HCT116 (cell line): ENCODE measurements around the gene CAMP. TPM values are rescaled to one million over a fixed set of nuclear protein-coding genes. Genes with fewer than 3 reads are reported as not detected.

ENCODE experiments used
- ATAC-seq: fragments of 200-7000 bp; cut with Tn5 transposase; 2 replicates; pipeline ENCODE4 v1.9.1; 2020; ENCODE audit warnings: mild to moderate bottlenecking, moderate library complexity
- BruUV-seq: library from RNA; stranded (reverse); fragments of 400-500 nt; replicated peaks from 2 replicates; lab custom pipeline; 2021; lab: Mats Ljungman, UMichigan
- CTCF ChIA-PET: fragments of 300-600 bp; sonication (Branson Sonifier 250); formaldehyde crosslinking; loops from one replicate; lab custom pipeline; 2021; ENCODE audit warnings: antibody characterized with exemption; lab: Charles Lee
- POLR2A ChIA-PET: fragments of 300-600, 350-600 bp; sonication (Branson Sonifier 250); formaldehyde crosslinking; loops from one replicate; lab custom pipeline; 2021; ENCODE audit warnings: antibody characterized with exemption; lab: Charles Lee
- RAD21 ChIA-PET, 2 experiments: fragments of 300-600 bp; sonication (Branson Sonifier 250); formaldehyde crosslinking; loops; one replicate each; lab custom pipeline; 2023; ENCODE audit warnings: low total read pairs in 2 of 2; ENCODE audit not compliant: uncharacterized antibody in 2 of 2, unreplicated experiment in 2 of 2, low non-redundant PET in 1 of 2; lab: Charles Lee
- DNase-seq: peaks from one replicate; pipeline ENCODE4 v3.0.0-alpha.2; 2010; ENCODE audit warnings: low read depth, low spot score
- H2AFZ ChIP-seq: fragments of 200-600 bp; shearing (Covaris generic), sonication (generic); 2 replicates; pipeline ENCODE4 v1.6.1; 2017; ENCODE audit warnings: low read depth, mixed run types, mixed read lengths, antibody characterized with exemption, low read length; ENCODE audit not compliant: poor library complexity, severe bottlenecking
- H3K27ac ChIP-seq: 2 replicates; pipeline ENCODE4 v1.5.1; 2012; ENCODE audit warnings: low read depth, low read length
- H3K27me3 ChIP-seq: fragments of 200-600 bp; sonication (generic); 2 replicates; pipeline ENCODE4 v1.6.1; 2016; ENCODE audit warnings: mixed run types, low read length, mixed read lengths; ENCODE audit not compliant: insufficient read depth
- H3K36me3 ChIP-seq, 2 experiments: fragments of 200-500 bp in 1 of 2; fragments of 200-600 bp in 1 of 2; sonication (Bioruptor generic) in 1 of 2; sonication (generic) in 1 of 2; 2 replicates each; pipeline versions ENCODE4 v1.5.1 to v1.6.1; 2014 to 2016; ENCODE audit warnings: low read length in 2 of 2, inconsistent platforms in 1 of 2, mixed read lengths in 1 of 2, mixed run types in 1 of 2; ENCODE audit not compliant: insufficient read depth in 2 of 2, control insufficient read depth in 1 of 2
- H3K4me1 ChIP-seq, 2 experiments: fragments of 200-600 bp in 1 of 2; sonication (generic) in 1 of 2; 2 replicates each; pipeline versions ENCODE4 v1.5.1 to v1.6.1; 2012 to 2017; ENCODE audit warnings: low read length in 2 of 2, inconsistent platforms in 1 of 2, mild to moderate bottlenecking in 1 of 2, mixed read lengths in 1 of 2, mixed run types in 1 of 2, moderate library complexity in 1 of 2; ENCODE audit not compliant: insufficient read depth in 2 of 2, control insufficient read depth in 1 of 2
- H3K4me2 ChIP-seq: fragments of 200-600 bp; sonication (generic); 2 replicates; pipeline ENCODE4 v1.6.1; 2017; ENCODE audit warnings: mixed run types, low read length, mixed read lengths
- H3K4me3 ChIP-seq, 2 experiments: fragments of 200-600 bp in 1 of 2; sonication (generic) in 1 of 2; replicated peaks in 1 of 2; 2 replicates each; pipeline ENCODE4 v1.5.1; 2011 to 2016; ENCODE audit warnings: low read length in 2 of 2, control low read depth in 1 of 2, low read depth in 1 of 2, mild to moderate bottlenecking in 1 of 2, mixed read lengths in 1 of 2, mixed run types in 1 of 2
- H3K79me2 ChIP-seq: fragments of 200-600 bp; sonication (generic); 2 replicates; pipeline ENCODE4 v1.6.1; 2017; ENCODE audit warnings: mild to moderate bottlenecking, mixed run types, low read length, moderate library complexity, mixed read lengths; ENCODE audit not compliant: insufficient read depth
- H3K9ac ChIP-seq: fragments of 200-600 bp; sonication (generic); 2 replicates; pipeline ENCODE4 v1.6.1; 2016; ENCODE audit warnings: low read length, mixed read lengths
- H3K9me2 ChIP-seq: fragments of 200-600 bp; sonication (generic), shearing (Covaris generic); 2 replicates; pipeline ENCODE4 v1.6.1; 2017; ENCODE audit warnings: mixed run types, mild to moderate bottlenecking, moderate library complexity; ENCODE audit not compliant: insufficient read depth
- H3K9me3 ChIP-seq, 2 experiments: fragments of 200-500 bp in 1 of 2; fragments of 200-600 bp in 1 of 2; sonication (Bioruptor generic) in 1 of 2; sonication (generic) in 1 of 2; 2 replicates each; pipeline ENCODE4 v1.6.1; 2014 to 2017; ENCODE audit warnings: low read length in 2 of 2, mixed read lengths in 2 of 2, inconsistent platforms in 1 of 2, low read depth in 1 of 2, mild to moderate bottlenecking in 1 of 2, mixed run types in 1 of 2, moderate library complexity in 1 of 2; ENCODE audit not compliant: control insufficient read depth in 1 of 2, insufficient read depth in 1 of 2
- H4K20me1 ChIP-seq: fragments of 200-600 bp; sonication (generic), shearing (Covaris generic); 2 replicates; pipeline ENCODE4 v1.6.1; 2017; ENCODE audit warnings: mixed run types, mild to moderate bottlenecking, moderate library complexity; ENCODE audit not compliant: insufficient read depth
- CBX3 ChIP-seq: IDR thresholded peaks from 2 replicates; pipeline ENCODE4 v1.6.1; 2012; ENCODE audit warnings: low read depth
- EZH2 ChIP-seq: fragments of 200-600 bp; sonication (generic); IDR thresholded peaks from 2 replicates; pipeline ENCODE4 v1.6.1; 2017; ENCODE audit warnings: antibody characterized with exemption, mixed run types
- intact Hi-C: fragments of 100-400 bp; cut with micrococcal nuclease; formaldehyde crosslinking; loops from 2 replicates; pipeline ENCODE4 v1.10.0; 2022
- total RNA-seq: library from RNA; stranded (reverse); gene quantifications from one replicate; pipeline ENCODE4 v1.2.1, GENCODE V29; 2021; ENCODE audit not compliant: unreplicated experiment
- TF ChIP-seq, protein P1 (sequence below): IDR thresholded peaks from 2 replicates; pipeline ENCODE4 v1.6.1; 2012

Gene CAMP
- total RNA-seq, 1 experiment from 2014 or later: not detected

DNA sequence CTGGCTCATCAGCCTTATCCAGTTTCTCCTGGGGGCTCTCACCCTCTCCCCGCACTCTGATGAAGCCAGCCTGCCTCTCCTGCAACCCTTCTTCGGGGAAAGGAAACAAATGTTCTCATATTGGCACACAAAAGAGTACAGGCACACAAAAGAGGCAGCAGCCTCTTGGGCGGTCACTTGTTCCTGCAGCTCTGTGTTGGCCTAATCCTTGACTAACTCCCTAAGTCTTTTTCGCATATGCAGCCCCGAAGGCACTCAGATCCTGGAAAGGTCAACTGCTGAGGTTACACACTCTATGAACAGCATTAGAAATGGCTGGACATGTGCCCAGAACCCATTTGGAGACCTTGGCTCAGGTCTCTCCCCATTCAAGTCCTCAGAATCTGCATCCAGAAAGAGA is 7.4 kb upstream of the CAMP start:
- no peak overlapping the region for H2AFZ ChIP-seq
- H4K20me1 ChIP-seq: no peaks in the 10 kb centered on the region
- DNase-seq (no peak), ATAC-seq (no peak)
- peaks cover 0 to 3% of the 10 kb centered on the region in 2 experiments; a peak in 2 of 4 replicates for H3K4me1 ChIP-seq
- no peaks in the 10 kb centered on the region for H3K9me2 ChIP-seq
- H3K9me3 ChIP-seq: no peaks in the 10 kb centered on the region
- no peak overlapping the region for H3K4me3 ChIP-seq
- H3K27me3 ChIP-seq: no peaks in the 10 kb centered on the region
- no peaks in the 10 kb centered on the region for H3K36me3 ChIP-seq
- ChIA-PET RAD21 (no interaction called here), CTCF (no interaction called here), POLR2A (no interaction called here)
- intact Hi-C loops: no loop called here
- no peak overlapping the region for H3K27ac ChIP-seq
- H3K79me2 ChIP-seq: no peaks in the 10 kb centered on the region
- no peak overlapping the region for H3K9ac ChIP-seq
- no peak for TF ChIP-seq EZH2
- TF ChIP-seq, protein P1, sequence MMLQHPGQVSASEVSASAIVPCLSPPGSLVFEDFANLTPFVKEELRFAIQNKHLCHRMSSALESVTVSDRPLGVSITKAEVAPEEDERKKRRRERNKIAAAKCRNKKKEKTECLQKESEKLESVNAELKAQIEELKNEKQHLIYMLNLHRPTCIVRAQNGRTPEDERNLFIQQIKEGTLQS: no peak
- no TSS peak for BruUV-seq
- H3K4me2 ChIP-seq: no peak overlapping the region

GRCh38 chr3:48217449-48217848 is 5.8 kb upstream of the CAMP start:
- no TSS peak for BruUV-seq
- peaks cover 0 to 3% of the 10 kb centered on the region in 2 experiments; a peak in 2 of 4 replicates for H3K4me1 ChIP-seq
- no peaks in the 10 kb centered on the region for H3K9me2 ChIP-seq
- ChIA-PET CTCF (interaction anchor here (0.8 kb wide), 1 partner anchor 29 kb away, joined by 3 read pairs; the partner anchor contains the start of gene CDC25A), POLR2A (no interaction called here), RAD21 (no interaction called here)
- no peak for DNase-seq
- intact Hi-C loops: no loop called here
- no peak overlapping the region for H3K27ac ChIP-seq
- H3K36me3 ChIP-seq: no peaks in the 10 kb centered on the region
- no peak overlapping the region for H3K4me2 ChIP-seq
- H3K9me3 ChIP-seq: no peaks in the 10 kb centered on the region
- no peaks in the 10 kb centered on the region for H3K27me3 ChIP-seq
- no peak overlapping the region for H3K4me3 ChIP-seq
- TF ChIP-seq CBX3: no peak
- peak; percentile 81 for ATAC-seq
- no peaks in the 10 kb centered on the region for H3K79me2 ChIP-seq
- H4K20me1 ChIP-seq: no peaks in the 10 kb centered on the region
- no peak overlapping the region for H3K9ac ChIP-seq
- H2AFZ ChIP-seq: no peak overlapping the region
